Brain pericyte (primary cell): ENCODE measurements around the gene OXA1L.
"Not testable (repeated sequence)": the region's sequence is repeated elsewhere in the genome, so short reads cannot be mapped to it uniquely, and the experiment has no call there.

ENCODE experiments used
- DNase-seq: peaks from one replicate; pipeline ENCODE4 v3.0.0-alpha.2; 2012; ENCODE audit warnings: low read depth, low spot score

The OXA1L gene

DNA sequence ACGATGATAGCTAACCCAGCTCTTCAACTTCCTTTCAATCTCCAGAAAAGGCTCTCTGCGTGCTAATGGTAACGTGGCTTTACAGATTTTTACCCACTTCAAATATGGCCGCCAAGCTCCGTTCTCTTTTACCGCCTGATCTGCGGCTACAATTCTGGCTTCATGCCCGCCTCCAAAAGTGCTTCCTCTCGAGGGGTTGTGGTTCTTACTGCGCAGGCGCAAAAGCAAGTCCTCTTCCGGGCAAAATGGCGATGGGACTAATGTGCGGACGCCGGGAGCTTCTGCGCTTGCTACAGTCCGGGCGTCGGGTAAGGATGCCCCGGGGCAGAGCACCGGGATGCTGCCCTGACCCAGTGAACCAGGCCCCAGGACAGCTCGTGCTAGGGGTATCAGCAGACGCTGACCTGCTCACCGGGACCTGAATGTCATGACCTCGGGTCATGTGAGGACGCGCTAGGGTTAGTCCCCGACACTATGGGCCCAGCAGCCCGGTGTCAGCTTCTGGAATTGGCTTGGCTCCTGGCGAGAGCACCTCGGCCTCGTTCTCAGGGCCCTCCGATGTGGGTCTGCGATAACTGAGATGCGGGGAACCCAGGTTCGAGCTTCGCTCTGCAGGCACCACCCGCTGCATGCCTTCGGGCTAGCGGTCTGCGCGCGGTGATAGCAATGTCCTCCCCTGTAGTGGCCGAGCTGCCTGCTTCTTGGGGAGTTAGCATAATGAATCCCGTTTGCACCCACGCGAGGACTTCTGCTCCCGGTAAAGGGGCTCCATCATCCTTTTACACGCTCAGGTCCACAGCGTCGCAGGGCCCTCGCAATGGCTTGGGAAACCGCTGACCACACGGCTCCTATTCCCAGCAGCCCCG is at the start of gene OXA1L:
Gene OXA1L, plus strand, starts transcription at position 232 of the 866 bp plus-strand sequence. Its CDS starts 14 bp downstream, at position 246.
- peak; percentile 92 for DNase-seq

GRCh38 chr14:22718091-22718490 is 48.4 kb upstream of the OXA1L start:
- DNase-seq = no peak

DNA sequence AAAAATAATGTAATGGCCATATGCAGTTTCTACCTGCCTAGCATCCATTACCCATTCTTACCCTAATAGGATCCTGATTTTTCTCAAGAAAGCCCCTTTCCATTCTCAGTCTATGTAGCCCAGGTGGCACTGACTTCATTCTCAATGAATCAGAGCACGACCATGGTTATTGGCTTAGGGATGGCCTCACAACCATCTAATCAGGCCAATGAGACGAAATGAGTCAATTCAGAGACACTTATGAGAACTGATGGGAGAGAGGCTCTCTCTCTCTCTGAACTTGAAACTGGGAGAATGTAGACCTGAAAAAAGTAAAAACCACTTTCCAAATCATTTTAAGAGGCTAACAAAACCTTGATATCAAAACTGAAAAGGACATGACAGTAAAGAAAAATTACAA is 45.3 kb upstream of the OXA1L start:
- DNase-seq = no peak

- DNase-seq = no peak
Observed at GRCh38 chr14:22723815-22724214, 42.7 kb upstream of the OXA1L start.

DNA sequence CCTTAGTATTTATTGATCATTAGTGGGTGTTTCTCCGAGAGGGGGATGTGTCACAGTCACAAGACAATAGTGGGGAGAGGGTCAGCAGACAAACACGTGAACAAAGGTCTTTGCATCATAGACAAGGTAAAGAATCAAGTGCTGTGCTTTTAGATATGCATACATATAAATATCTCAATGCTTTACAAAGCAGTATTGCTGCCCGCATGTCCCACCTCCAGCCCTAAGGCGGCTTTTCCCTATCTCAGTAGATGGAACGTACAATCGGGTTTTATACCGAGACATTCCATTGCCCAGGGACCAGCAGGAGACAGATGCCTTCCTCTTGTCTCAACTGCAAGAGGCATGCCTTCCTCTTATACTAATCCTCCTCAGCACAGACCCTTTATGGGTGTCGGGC is 41.6 kb upstream of the OXA1L start:
- DNase-seq = not testable (repeated sequence)

GRCh38 chr14:22725374-22725773 is 41.1 kb upstream of the OXA1L start:
- not testable (repeated sequence) for DNase-seq

GRCh38 chr14:22726012-22726411 is 40.5 kb upstream of the OXA1L start:
- DNase-seq = no peak

DNA sequence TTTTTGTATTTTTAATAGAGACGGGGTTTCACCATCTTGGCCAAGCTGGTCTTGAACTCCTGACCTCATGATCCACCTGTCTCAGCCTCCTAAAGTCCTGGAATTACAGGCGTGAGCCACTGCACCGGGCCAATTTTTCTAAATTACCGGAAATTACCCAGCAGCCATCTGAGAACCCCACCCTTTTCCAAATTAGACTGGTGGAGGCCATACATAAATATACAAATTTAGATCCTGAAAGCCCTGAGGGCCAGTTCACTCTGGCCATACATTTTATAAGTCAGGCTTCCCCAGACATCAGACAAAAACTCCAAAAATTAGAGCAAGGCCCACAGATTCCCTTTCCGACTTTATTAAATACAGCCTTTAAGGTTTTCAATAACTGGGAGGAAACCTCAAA is 34.4 kb upstream of the OXA1L start:
- not testable (repeated sequence) for DNase-seq

GRCh38 chr14:22733829-22734228 is 32.7 kb upstream of the OXA1L start:
- DNase-seq = no peak

- DNase-seq = no peak
Observed at GRCh38 chr14:22735096-22735495, 31.4 kb upstream of the OXA1L start.

- not testable (repeated sequence) for DNase-seq
Observed at GRCh38 chr14:22736384-22736783, 30.1 kb upstream of the OXA1L start.

- DNase-seq = no peak
Observed at GRCh38 chr14:22737052-22737451, 29.4 kb upstream of the OXA1L start.

GRCh38 chr14:22739423-22739822 is 27.1 kb upstream of the OXA1L start:
- DNase-seq = no peak

DNA sequence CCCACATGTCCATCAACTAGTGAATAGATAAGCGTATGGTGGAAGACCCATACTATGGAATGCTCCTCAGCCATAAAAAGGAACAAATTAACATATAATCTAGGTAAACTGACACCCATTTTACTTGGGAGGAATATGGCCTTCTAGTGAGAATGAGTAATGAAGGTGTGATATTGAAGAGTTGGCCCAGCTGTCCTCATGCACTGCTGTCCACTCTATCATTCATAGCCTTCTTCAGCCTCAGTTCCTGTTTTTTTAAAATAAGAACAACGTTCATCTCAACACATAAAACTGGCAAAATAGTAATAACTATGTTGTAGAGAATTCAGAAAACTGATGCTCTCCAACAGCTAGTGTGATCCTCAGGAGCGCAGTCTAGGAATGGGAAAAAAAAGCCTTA is 26.5 kb upstream of the OXA1L start:
- no peak for DNase-seq

GRCh38 chr14:22747769-22748168 is 18.7 kb upstream of the OXA1L start:
- DNase-seq = no peak

DNA sequence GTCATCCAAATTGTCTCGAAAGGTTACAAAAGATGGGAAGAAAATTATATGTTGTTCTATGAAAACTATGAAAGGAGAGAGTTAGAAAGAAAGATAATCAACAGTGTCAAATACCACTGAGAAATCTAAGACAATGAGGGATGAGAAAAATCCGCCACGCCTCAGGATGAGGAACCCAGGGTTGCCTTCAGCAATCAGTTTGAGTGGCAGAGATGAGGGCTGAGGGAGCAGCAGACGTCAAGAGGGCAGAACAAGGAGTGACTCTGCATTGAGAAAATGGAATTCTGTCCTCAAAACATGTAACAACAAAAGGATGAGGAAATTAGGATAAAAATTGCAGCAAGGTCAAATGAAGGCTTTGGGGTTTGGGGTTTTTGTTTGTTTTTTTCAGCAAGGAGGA is 18.3 kb upstream of the OXA1L start:
- no peak for DNase-seq

GRCh38 chr14:22748631-22749068 is 17.8 kb upstream of the OXA1L start:
- no peak for DNase-seq

- no peak for DNase-seq
Observed at GRCh38 chr14:22752422-22752821, 14.1 kb upstream of the OXA1L start.

DNA sequence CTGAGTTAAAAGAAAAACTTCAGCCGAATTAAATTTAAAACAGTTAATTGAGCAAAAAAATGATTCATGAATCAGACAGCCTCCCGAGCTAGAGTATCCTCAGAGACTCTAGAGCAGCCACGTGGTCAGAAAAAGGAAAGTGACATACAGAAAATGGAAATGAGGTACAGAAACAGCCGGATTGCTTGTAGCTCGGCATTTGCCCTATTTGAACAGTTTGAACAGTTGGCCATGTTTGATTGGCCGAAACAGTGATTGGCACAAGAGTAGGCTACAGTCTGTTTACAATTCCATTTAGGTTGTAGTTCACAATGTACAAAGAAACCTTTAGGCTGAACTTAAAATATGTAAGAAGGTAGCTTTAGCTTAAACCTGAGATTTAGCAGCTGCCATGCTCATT is 12.9 kb upstream of the OXA1L start:
- DNase-seq = no peak

- not testable (repeated sequence) for DNase-seq
Observed at GRCh38 chr14:22757972-22758650, 8.4 kb upstream of the OXA1L start.

DNA sequence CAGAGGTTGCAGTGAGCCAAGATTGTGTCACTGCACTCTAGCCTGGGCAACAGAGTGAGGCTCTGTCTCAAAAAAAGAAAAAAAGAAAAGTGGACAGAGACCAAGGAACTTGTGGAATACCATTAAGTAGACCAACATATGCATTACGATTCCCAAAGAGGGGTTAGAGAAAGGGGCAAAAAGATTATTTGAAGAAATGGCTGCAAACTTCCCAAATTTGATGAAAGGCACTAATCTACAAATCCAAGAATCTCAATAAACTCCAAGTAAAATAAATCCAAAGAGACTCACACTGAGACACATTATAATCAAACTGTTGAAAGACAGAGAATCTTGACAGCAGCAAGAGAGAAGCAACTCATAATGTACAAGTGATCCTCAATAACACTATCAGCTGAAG is 4.8 kb upstream of the OXA1L start:
- DNase-seq = no peak

- DNase-seq = no peak
Observed at GRCh38 chr14:22764382-22764781, 2.1 kb upstream of the OXA1L start.

GRCh38 chr14:22767323-22767589 is 768 bp downstream of the OXA1L start:
- no peak for DNase-seq
